Stimulated activated naive B cell treated with anti-CD40 and anti-IgM and Interleukin-4, amounts not matched to agents 10 μg/mL and 1 μg/mL and 100 μg/mL, for 72 hours (primary cell): ENCODE data around the gene EPB41L1.

Source experiments
- ATAC-seq, 2 donors: fragments of 150-1000 bp; cut with Tn5 transposase; replicated peaks; 2 replicates each; pipeline ENCODE4 v1.10.0; 2021; ENCODE audit warnings: moderate library complexity in 1 of 2
- DNase-seq: peaks from one replicate; pipeline ENCODE4 v3.0.0; 2021
- H3K27ac Mint-ChIP-seq: one replicate; pipeline ENCODE4 v1.8.0; 2022; ENCODE audit warnings: mild to moderate bottlenecking, mixed read lengths
- H3K27me3 Mint-ChIP-seq, 2 donors: one replicate each; pipeline ENCODE4 v1.8.0; 2022; ENCODE audit warnings: mixed read lengths in 2 of 2
- H3K36me3 Mint-ChIP-seq, 2 donors: one replicate each; pipeline ENCODE4 v1.8.0; 2022; ENCODE audit warnings: mixed read lengths in 2 of 2, mild to moderate bottlenecking in 1 of 2
- H3K4me1 Mint-ChIP-seq, 2 donors: one replicate each; pipeline ENCODE4 v1.8.0; 2022; ENCODE audit warnings: mixed read lengths in 2 of 2, mild to moderate bottlenecking in 1 of 2
- H3K4me3 Mint-ChIP-seq, 2 donors: one replicate each; pipeline ENCODE4 v1.8.0; 2022; ENCODE audit warnings: mild to moderate bottlenecking in 2 of 2, mixed read lengths in 2 of 2, moderate library complexity in 1 of 2
- H3K9me3 Mint-ChIP-seq, 2 donors: one replicate each; pipeline ENCODE4 v1.8.0; 2022; ENCODE audit warnings: mixed read lengths in 2 of 2, mild to moderate bottlenecking in 1 of 2

The EPB41L1 gene

GRCh38 chr20:36179170-36179945 lies 24.8 kb downstream of the EPB41L1 start:
- Mint-ChIP-seq H3K4me3 (no peak overlapping the region), H3K9me3 (no peaks in the 10 kb centered on the region), H3K27me3 (peaks cover 5 to 27% of the 10 kb centered on the region in 2 donors), H3K4me1 (no peaks in the 10 kb centered on the region), H3K36me3 (no peaks in the 10 kb centered on the region), H3K27ac (no peak overlapping the region)
- ATAC-seq: no peak
- DNase-seq: no peak

GRCh38 chr20:36180323-36180722 lies 25.8 kb downstream of the EPB41L1 start:
- H3K27me3 Mint-ChIP-seq: peaks cover 5 to 21% of the 10 kb centered on the region in 2 donors
- H3K36me3 Mint-ChIP-seq: no peaks in the 10 kb centered on the region
- no peak overlapping the region for H3K4me3 Mint-ChIP-seq
- no peak overlapping the region for H3K27ac Mint-ChIP-seq
- DNase-seq (no peak), ATAC-seq (no peak)
- H3K4me1 Mint-ChIP-seq: no peaks in the 10 kb centered on the region
- H3K9me3 Mint-ChIP-seq: no peaks in the 10 kb centered on the region

- no peak overlapping the region for H3K27ac Mint-ChIP-seq
- H3K4me1 Mint-ChIP-seq: no peaks in the 10 kb centered on the region
- no peak overlapping the region for H3K4me3 Mint-ChIP-seq
- no peaks in the 10 kb centered on the region for H3K36me3 Mint-ChIP-seq
- DNase-seq: no peak
- no peaks in the 10 kb centered on the region for H3K9me3 Mint-ChIP-seq
- peaks cover 5 to 18% of the 10 kb centered on the region in 2 donors for H3K27me3 Mint-ChIP-seq
- peak in 1 of 2 donors; percentile 33 for ATAC-seq
Observed at GRCh38 chr20:36181934-36182603, 27.5 kb downstream of the EPB41L1 start.

- DNase-seq (no peak), ATAC-seq (no peak)
- peaks cover under 1 to 12% of the 10 kb centered on the region in 2 donors for H3K27me3 Mint-ChIP-seq
- no peak overlapping the region for H3K27ac Mint-ChIP-seq
- H3K4me1 Mint-ChIP-seq: no peaks in the 10 kb centered on the region
- H3K36me3 Mint-ChIP-seq: no peaks in the 10 kb centered on the region
- no peak overlapping the region for H3K4me3 Mint-ChIP-seq
- no peaks in the 10 kb centered on the region for H3K9me3 Mint-ChIP-seq
Observed at GRCh38 chr20:36182604-36183154, 28.1 kb downstream of the EPB41L1 start.

- no peak for ATAC-seq
- H3K36me3 Mint-ChIP-seq: no peaks in the 10 kb centered on the region
- peaks cover 0 to 10% of the 10 kb centered on the region in 2 donors for H3K27me3 Mint-ChIP-seq
- peak overlapping the region; percentile 1 for H3K27ac Mint-ChIP-seq
- H3K4me1 Mint-ChIP-seq: no peaks in the 10 kb centered on the region
- H3K4me3 Mint-ChIP-seq: no peak overlapping the region
- no peaks in the 10 kb centered on the region for H3K9me3 Mint-ChIP-seq
- DNase-seq: no peak
Observed at GRCh38 chr20:36183155-36183944, 28.8 kb downstream of the EPB41L1 start.

- Mint-ChIP-seq H3K9me3 (no peaks in the 10 kb centered on the region), H3K4me1 (no peaks in the 10 kb centered on the region), H3K27me3 (no peaks in the 10 kb centered on the region), H3K36me3 (no peaks in the 10 kb centered on the region), H3K27ac (no peak overlapping the region), H3K4me3 (no peak overlapping the region)
- DNase-seq: no peak
- ATAC-seq: no peak
Observed at GRCh38 chr20:36184816-36185776, 30.6 kb downstream of the EPB41L1 start.

- H3K27me3 Mint-ChIP-seq: peaks cover 25 to 27% of the 10 kb centered on the region in 2 donors
- H3K36me3 Mint-ChIP-seq: no peaks in the 10 kb centered on the region
- ATAC-seq (no peak), DNase-seq (no peak)
- no peaks in the 10 kb centered on the region for H3K9me3 Mint-ChIP-seq
- H3K27ac Mint-ChIP-seq: no peak overlapping the region
- no peaks in the 10 kb centered on the region for H3K4me1 Mint-ChIP-seq
- H3K4me3 Mint-ChIP-seq: no peak overlapping the region
Observed at GRCh38 chr20:36193977-36194712, 39.6 kb downstream of the EPB41L1 start.

GRCh38 chr20:36196676-36197075 lies 42.1 kb downstream of the EPB41L1 start:
- no peaks in the 10 kb centered on the region for H3K9me3 Mint-ChIP-seq
- H3K27ac Mint-ChIP-seq: no peak overlapping the region
- DNase-seq (no peak), ATAC-seq (no peak)
- H3K4me3 Mint-ChIP-seq: no peak overlapping the region
- H3K27me3 Mint-ChIP-seq: peaks cover 32% of the 10 kb centered on the region in 2 donors
- peaks cover 3 to 7% of the 10 kb centered on the region in 2 donors for H3K4me1 Mint-ChIP-seq
- H3K36me3 Mint-ChIP-seq: no peaks in the 10 kb centered on the region

GRCh38 chr20:36197271-36197670 lies 42.7 kb downstream of the EPB41L1 start:
- Mint-ChIP-seq H3K36me3 (no peaks in the 10 kb centered on the region), H3K9me3 (no peaks in the 10 kb centered on the region), H3K27ac (no peak overlapping the region), H3K4me1 (peaks cover 3 to 7% of the 10 kb centered on the region in 2 donors), H3K4me3 (no peak overlapping the region), H3K27me3 (peaks cover 35 to 36% of the 10 kb centered on the region in 2 donors)
- ATAC-seq (no peak), DNase-seq (no peak)

GRCh38 chr20:36199345-36200257 lies 45.1 kb downstream of the EPB41L1 start:
- Mint-ChIP-seq H3K4me1 (peaks cover 5 to 15% of the 10 kb centered on the region in 2 donors), H3K9me3 (no peaks in the 10 kb centered on the region), H3K4me3 (no peak overlapping the region), H3K36me3 (no peaks in the 10 kb centered on the region), H3K27ac (no peak overlapping the region), H3K27me3 (peaks cover 36% of the 10 kb centered on the region in 2 donors)
- ATAC-seq: peak; percentile 84 to 86
- DNase-seq: peak; percentile 48

GRCh38 chr20:36200451-36200850 lies 45.9 kb downstream of the EPB41L1 start:
- DNase-seq (no peak), ATAC-seq (no peak)
- no peaks in the 10 kb centered on the region for H3K36me3 Mint-ChIP-seq
- H3K4me1 Mint-ChIP-seq: peaks cover 5 to 15% of the 10 kb centered on the region in 2 donors
- peaks cover 29 to 36% of the 10 kb centered on the region in 2 donors for H3K27me3 Mint-ChIP-seq
- no peaks in the 10 kb centered on the region for H3K9me3 Mint-ChIP-seq
- no peak overlapping the region for H3K27ac Mint-ChIP-seq
- H3K4me3 Mint-ChIP-seq: no peak overlapping the region

GRCh38 chr20:36201198-36201597 lies 46.7 kb downstream of the EPB41L1 start:
- DNase-seq (no peak), ATAC-seq (no peak)
- Mint-ChIP-seq H3K27ac (no peak overlapping the region), H3K9me3 (no peaks in the 10 kb centered on the region), H3K4me3 (no peak overlapping the region), H3K4me1 (peaks cover 5 to 15% of the 10 kb centered on the region in 2 donors), H3K36me3 (no peaks in the 10 kb centered on the region), H3K27me3 (peaks cover 26 to 35% of the 10 kb centered on the region in 2 donors)
